Measurements from ENCODE around the gene P2RX6.
"Not testable (repeated sequence)": the region's sequence is repeated elsewhere in the genome, so short reads cannot be mapped to it uniquely, and the experiment has no call there.

Gene P2RX6

GRCh38 chr22:20995329-20996030 is 19.5 kb upstream of the P2RX6 start:
- no peak for DNase-seq

DNA sequence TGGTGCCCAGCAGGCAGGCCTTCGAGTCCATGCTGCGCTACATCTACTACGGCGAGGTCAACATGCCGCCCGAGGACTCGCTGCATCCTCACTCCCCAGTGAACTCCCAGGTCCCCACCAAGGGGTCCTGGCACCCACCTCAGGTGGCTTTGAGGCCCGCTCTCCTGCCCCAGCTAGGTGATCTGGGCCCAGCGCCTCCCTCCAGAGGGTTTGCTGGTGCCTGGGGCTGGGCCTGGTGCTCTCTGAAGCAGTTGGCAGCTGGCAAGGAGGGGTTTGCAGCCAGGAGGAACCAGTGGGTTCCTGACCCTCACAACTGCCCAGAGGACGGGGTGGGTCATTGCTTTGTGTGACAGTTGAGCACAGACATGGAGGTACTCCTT is 18.9 kb upstream of the P2RX6 start:
- no peak for DNase-seq

- DNase-seq = no peak
Observed at GRCh38 chr22:20996598-20997535, 18.1 kb upstream of the P2RX6 start.

GRCh38 chr22:20997536-20998257 is 17.3 kb upstream of the P2RX6 start:
- DNase-seq = no peak

- no peak for DNase-seq
Observed at GRCh38 chr22:20998411-20999336, 16.3 kb upstream of the P2RX6 start.

DNA sequence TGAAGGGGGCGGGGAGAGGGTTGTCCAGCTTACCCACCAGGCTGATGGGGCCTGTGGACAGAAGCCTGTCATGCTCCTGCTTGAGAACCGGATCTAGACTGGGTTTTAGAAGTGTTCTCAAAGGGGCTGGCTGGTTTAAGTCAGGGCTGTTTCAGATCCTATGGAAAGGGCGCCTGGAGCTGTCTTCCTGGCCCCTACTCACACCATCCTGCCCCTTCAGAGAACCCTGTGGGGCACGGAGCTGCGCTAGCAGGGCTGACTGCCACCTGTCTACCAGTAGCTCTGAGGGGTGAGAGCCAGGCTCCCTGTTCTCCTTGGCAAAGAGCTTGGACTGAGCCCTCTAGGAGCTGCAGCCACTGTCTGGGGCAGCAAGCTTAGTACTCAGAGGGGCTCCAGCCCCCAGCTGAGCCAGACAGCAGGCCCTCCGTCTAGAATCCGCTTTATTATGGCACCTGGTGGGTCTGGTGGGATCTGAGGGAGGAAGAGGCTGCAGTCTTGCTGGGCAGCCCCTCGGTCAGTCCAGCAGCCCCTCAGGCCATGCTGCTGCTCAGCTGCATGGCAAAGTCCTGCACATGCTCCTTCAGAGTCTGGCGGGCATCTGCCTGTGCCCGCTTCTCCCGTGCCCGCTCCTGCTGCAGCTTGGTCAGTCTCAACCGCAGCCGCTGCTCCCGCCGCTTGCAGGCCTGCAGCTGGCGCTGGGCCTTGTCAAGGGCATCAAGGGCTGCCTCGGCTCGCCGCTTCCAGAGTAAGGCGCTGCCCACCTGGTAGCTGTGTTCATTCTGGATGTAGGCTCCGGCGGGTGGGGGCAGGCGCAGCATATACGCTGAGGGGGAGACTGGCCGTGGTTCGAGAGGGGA is 15.4 kb upstream of the P2RX6 start:
- DNase-seq = no peak

GRCh38 chr22:21000207-21000986 is 14.6 kb upstream of the P2RX6 start:
- no peak for DNase-seq

DNA sequence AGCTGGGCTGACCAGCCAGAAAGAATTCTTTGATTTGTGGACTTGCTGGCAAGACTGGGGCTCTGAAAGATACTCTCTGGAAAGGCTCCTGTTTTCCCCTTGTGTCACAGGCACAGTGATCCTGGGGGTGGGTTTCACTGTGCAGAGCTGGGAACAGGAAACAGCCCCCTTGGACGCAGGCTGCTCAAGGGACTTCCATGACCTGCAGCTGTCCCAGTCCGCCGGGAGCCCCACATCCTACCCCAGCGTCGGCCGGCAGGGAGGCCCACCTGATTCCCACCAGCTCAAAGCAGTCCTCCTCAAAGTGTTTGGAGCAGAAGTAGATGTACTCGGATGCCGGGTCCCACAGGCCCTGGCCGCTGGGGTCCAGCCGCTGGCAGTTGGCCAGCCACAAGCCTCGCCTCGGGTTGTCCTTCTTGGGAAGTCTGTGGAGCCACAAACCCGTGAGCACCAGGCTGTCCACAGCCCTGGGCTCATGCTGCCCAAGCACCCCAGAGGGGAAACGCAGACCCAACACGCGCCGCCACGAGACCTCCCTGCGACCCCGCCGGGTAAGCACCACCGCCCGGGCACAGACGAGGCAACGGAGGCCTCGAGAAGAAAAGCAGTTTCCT is 13.9 kb upstream of the P2RX6 start:
- DNase-seq = no peak

DNA sequence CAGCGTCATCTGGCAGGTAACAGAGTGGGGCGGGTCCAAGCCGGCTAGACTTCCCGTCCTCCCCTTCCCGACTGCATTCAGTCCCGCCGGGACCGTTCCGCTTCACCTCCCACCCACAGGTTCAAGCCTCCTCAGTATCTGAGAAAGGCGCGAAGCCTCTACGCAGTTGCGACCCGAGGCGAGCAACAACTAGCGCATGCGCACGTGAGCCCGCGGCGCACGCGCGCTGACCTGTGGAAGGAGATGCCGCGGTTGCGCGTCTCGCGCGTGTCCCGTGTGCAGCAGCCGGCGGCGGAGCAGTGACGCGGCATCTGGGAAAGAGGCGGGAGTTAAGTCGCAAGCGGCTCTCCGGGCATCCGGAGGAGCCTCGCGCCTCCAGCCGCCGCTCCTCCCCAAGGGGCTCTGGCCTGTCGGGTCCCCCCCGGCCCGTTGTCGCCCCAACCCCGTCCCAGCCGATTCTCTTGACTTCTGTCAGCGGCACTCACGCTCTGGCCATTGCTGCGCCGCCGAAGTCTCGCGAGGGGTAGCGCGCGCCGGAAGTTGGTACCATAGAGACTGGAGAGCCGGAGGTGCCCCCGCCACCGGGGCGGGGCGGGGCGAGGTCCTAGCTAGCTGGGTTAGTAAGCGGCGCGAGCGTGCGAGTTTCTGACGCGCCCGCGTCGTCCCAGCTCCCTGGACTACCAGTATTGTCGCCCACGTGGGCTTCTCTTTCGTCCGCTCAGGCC is 13.2 kb upstream of the P2RX6 start, which contains the start of gene THAP7:
TSS of gene THAP7 (minus strand) at position 518 of the 725 bp plus-strand sequence. CDS start at position 311, 207 bp downstream.
- DNase-seq = peak; percentile 72 to 88

DNA sequence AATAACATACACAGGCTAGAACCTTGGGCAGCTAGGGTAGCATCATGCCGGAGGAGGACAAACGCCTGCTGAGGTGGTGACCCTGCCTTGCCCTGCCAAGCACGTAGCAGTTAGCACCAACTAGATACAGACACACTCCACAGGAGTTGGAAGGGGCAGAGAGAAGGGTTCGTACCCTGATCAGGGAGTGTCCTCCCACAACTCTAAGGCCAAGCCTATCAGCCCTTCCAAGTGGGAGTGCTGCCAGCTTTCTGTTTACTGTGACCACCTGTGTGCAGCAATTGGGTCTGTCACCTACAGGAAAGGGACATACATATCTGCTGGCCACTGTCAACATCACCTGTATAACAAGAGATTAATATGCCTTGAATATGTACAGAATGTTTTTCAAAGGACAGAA is 11.2 kb upstream of the P2RX6 start:
- no peak for DNase-seq

DNA sequence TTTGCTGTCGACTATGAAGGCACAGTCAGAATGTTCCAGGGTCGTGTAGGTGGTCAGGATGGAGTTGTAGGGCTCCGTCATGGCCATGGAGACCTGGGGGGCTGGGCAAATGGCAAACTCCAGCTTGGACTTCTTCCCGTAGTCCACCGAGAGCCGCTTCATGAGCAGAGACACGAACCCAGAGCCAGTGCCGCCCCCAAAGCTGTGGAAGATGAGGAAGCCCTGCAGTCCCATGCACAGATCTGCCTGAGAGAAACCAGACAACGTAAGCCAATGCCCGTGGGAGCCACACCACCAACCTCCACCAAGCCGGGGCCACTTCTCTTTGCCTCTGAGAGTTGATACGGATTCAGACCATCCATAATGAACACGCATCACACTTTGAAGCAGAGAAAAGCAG is 5.8 kb upstream of the P2RX6 start:
- not testable (repeated sequence) for DNase-seq

- DNase-seq = no peak
Observed at GRCh38 chr22:21009638-21010425, 5.1 kb upstream of the P2RX6 start.

- no peak for DNase-seq
Observed at GRCh38 chr22:21010426-21011113, 4.4 kb upstream of the P2RX6 start.

DNA sequence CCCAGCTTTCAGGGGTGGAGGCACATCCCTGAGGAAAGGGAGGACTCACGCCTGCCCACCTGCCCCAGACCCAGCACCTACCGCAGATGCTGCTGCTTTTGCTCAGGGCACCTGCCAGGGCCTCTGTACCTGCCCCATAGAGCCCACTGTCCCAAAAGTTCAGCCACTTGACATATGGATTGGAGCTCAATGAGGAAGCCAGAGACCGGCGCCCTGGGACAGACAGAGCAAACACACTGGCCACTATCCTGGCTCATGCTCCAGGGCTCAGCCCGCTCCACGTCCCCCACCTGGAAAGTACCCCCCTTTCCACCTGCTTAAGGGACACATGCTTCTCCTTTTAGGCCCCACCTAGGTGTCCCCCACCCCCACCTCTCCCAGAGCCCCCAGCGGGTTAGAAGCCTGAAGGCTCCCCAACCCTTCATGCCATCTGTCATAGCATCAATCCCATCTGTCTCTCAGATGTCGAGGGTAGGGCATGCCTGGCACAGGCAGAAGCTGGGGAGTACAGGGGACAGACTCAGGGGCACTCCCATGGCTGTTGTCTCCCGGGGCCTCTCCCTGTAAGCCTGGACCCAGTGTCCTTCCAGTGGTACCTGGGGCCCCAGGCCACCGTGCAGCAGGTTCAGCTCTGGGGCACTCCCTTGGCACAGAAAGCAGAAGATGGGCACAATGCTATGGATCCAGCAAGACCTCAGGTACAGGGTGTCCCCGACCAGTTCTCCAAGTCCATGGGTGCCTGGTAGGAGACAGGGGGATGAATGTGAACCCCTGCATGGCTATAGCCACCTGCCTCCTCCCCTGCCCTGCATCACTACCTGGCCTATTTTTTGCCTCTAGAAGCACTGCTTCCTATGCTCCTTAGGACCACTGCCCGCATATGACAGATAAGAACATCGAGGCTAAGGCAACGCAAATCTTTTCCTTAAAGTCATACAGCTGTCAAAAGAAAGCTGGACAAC is 2.2 kb upstream of the P2RX6 start:
- DNase-seq = no peak

GRCh38 chr22:21013657-21014201 is 1.2 kb upstream of the P2RX6 start:
- DNase-seq = no peak

DNA sequence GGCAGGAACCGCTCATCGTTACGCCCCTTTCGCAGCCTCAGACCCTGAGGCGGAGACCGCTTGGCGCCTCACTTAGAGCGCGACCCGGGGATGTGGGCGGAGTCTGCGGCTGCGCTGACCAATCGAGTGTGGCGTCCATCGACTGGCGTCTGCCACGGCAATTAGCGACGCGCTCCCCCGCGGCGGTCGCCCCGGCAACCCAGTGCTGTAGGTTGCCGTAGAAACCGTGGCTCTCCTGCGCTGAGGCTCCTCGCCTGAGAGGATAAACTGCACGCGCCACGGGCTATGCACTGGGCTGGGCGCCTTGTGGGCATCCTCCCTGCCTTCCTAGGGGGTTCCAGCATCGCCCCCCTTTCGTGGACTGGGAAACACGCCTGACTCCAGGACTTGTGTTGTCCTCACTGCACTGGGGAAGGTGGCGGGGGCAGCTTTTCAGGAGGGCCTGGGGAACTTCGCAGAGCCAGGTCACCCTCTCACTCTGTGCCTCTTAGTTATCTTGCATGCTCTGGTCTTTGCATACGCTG is 701 bp upstream of the P2RX6 start:
- peak; percentile 37 to 86 for DNase-seq
